ENCODE results near the gene LAMTOR1.

- TF ChIP-seq CTCF (conservative IDR thresholded peaks at IDR 0.05) (no peak), ZFX (IDR thresholded peaks at IDR 0.05) (no peak)
Measured at GRCh38 chr11:72124046-72124445, 20.9 kb upstream of the LAMTOR1 start.
